Panc1 (cell line): ENCODE results near the gene SPIRE1. TPM values are rescaled to one million over a fixed set of nuclear protein-coding genes. Genes with fewer than 3 reads are reported as not detected.

Experiments
- ATAC-seq: fragments of 200-7000 bp; cut with Tn5 transposase; 2 replicates; pipeline ENCODE4 v1.9.1; 2020; ENCODE audit warnings: mild to moderate bottlenecking, moderate library complexity
- BruUV-seq: library from RNA; stranded (reverse); fragments of 400-500 nt; replicated peaks from 2 replicates; lab custom pipeline; 2021; lab: Mats Ljungman, UMichigan
- CTCF ChIA-PET: fragments of 300-600 bp; sonication (Branson Sonifier 250); formaldehyde crosslinking; loops from one replicate; lab custom pipeline; 2022; ENCODE audit warnings: antibody characterized with exemption; lab: Charles Lee
- POLR2A ChIA-PET: fragments of 300-600 bp; sonication (Branson Sonifier 250); formaldehyde crosslinking; loops from one replicate; lab custom pipeline; 2022; ENCODE audit warnings: antibody characterized with exemption; lab: Charles Lee
- DNase-seq: peaks from one replicate; pipeline ENCODE4 v3.0.0-alpha.2; 2010; ENCODE audit warnings: low read depth, low spot score
- H3K27ac ChIP-seq: 2 replicates; pipeline ENCODE4 v1.5.1; 2011; ENCODE audit warnings: mild to moderate bottlenecking, low read length, inconsistent platforms
- H3K27me3 ChIP-seq: fragments of 200-500 bp; sonication (Bioruptor generic); 2 replicates; pipeline ENCODE4 v1.6.0; 2014; ENCODE audit warnings: low read length, inconsistent platforms; ENCODE audit not compliant: control insufficient read depth, insufficient read depth
- H3K36me3 ChIP-seq: fragments of 200-500 bp; sonication (Bioruptor generic); 2 replicates; pipeline ENCODE4 v1.5.1; 2014; ENCODE audit warnings: inconsistent platforms, mild to moderate bottlenecking, low read length, moderate library complexity; ENCODE audit not compliant: control insufficient read depth, insufficient read depth
- H3K4me1 ChIP-seq: 2 replicates; pipeline ENCODE4 v1.5.1; 2011; ENCODE audit warnings: inconsistent platforms, mild to moderate bottlenecking, low read length, moderate library complexity; ENCODE audit not compliant: control insufficient read depth, insufficient read depth
- H3K4me3 ChIP-seq, 2 experiments: 2 replicates each; pipeline ENCODE4 v1.5.1; 2011 to 2012; ENCODE audit warnings: low read depth in 2 of 2, low read length in 2 of 2, mild to moderate bottlenecking in 2 of 2, inconsistent platforms in 1 of 2, moderate library complexity in 1 of 2
- H3K9me3 ChIP-seq: fragments of 200-500 bp; sonication (Bioruptor generic); 2 replicates; pipeline ENCODE4 v1.5.1; 2014; ENCODE audit warnings: low read depth, mild to moderate bottlenecking, inconsistent platforms, low read length, moderate library complexity; ENCODE audit not compliant: control insufficient read depth, insufficient read depth
- CTCF ChIP-seq: fragments of 450-650 bp; IDR thresholded peaks from 2 replicates; pipeline ENCODE4 v1.5.1; 2017; ENCODE audit warnings: mild to moderate bottlenecking
- POLR2AphosphoS5 ChIP-seq: IDR thresholded peaks from 2 replicates; pipeline ENCODE4 v1.6.1; 2012; ENCODE audit warnings: mild to moderate bottlenecking, low read depth, low read length, moderate library complexity
- SIN3A ChIP-seq: IDR thresholded peaks from 2 replicates; pipeline ENCODE4 v1.6.1; 2012; ENCODE audit warnings: low read depth, mild to moderate bottlenecking, low read length, moderate library complexity, borderline replicate concordance; ENCODE audit not compliant: insufficient read depth
- TCF7L2 ChIP-seq: IDR thresholded peaks from 2 replicates; pipeline ENCODE4 v1.6.1; 2011; ENCODE audit warnings: mild to moderate bottlenecking, low read depth, low read length, inconsistent platforms
- in situ Hi-C: cut with HindIII; loops from 2 replicates; pipeline ENCODE4 v1.10.0; 2016; ENCODE audit warnings: low sequenced_read_pairs, low pct_unique_long_range_greater_than_20kb
- intact Hi-C: fragments of 100-400 bp; cut with micrococcal nuclease; formaldehyde crosslinking; loops from one replicate; pipeline ENCODE4 v1.10.0; 2022; ENCODE audit not compliant: unreplicated experiment
- total RNA-seq: library from RNA; stranded (reverse); gene quantifications from one replicate; pipeline ENCODE4 v1.2.1, GENCODE V29; 2021; ENCODE audit not compliant: unreplicated experiment
- TF ChIP-seq, protein P1 (sequence below), 2 experiments: IDR thresholded peaks; 2 replicates each; pipeline ENCODE4 v1.6.1; 2011 to 2012; ENCODE audit warnings: low read depth in 2 of 2, control low read depth in 1 of 2, low read length in 1 of 2, mild to moderate bottlenecking in 1 of 2, moderate library complexity in 1 of 2; ENCODE audit not compliant: insufficient read depth in 1 of 2

Gene SPIRE1
- total RNA-seq, 1 experiment from 2014 or later: 45.5 TPM

DNA sequence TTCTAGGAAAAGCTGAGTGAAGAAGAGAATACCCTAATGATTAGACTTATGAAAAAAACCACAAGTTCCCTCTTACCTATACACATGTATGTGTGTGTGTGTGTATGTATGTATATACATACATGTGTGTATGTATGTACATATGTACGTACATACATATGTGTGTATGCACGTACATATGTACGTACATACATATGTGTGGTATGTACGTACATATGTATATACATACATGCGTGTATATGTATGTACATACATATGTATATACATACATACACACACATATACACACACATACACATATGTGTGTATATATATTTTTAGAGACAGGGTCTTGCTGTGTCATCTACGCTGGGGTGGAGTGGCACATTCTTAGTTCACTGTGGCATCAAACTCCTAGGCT, 196.6 kb downstream of the SPIRE1 start:
- no peak overlapping the region for H3K4me3 ChIP-seq

GRCh38 chr18:12460874-12461273, 197.0 kb downstream of the SPIRE1 start:
- no peak for DNase-seq
- no peaks in the 10 kb centered on the region for H3K4me1 ChIP-seq
- ATAC-seq: no peak
- TF ChIP-seq SIN3A: no peak
- TF ChIP-seq POLR2AphosphoS5: no peak
- TF ChIP-seq, protein P1, sequence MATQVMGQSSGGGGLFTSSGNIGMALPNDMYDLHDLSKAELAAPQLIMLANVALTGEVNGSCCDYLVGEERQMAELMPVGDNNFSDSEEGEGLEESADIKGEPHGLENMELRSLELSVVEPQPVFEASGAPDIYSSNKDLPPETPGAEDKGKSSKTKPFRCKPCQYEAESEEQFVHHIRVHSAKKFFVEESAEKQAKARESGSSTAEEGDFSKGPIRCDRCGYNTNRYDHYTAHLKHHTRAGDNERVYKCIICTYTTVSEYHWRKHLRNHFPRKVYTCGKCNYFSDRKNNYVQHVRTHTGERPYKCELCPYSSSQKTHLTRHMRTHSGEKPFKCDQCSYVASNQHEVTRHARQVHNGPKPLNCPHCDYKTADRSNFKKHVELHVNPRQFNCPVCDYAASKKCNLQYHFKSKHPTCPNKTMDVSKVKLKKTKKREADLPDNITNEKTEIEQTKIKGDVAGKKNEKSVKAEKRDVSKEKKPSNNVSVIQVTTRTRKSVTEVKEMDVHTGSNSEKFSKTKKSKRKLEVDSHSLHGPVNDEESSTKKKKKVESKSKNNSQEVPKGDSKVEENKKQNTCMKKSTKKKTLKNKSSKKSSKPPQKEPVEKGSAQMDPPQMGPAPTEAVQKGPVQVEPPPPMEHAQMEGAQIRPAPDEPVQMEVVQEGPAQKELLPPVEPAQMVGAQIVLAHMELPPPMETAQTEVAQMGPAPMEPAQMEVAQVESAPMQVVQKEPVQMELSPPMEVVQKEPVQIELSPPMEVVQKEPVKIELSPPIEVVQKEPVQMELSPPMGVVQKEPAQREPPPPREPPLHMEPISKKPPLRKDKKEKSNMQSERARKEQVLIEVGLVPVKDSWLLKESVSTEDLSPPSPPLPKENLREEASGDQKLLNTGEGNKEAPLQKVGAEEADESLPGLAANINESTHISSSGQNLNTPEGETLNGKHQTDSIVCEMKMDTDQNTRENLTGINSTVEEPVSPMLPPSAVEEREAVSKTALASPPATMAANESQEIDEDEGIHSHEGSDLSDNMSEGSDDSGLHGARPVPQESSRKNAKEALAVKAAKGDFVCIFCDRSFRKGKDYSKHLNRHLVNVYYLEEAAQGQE (IDR thresholded peaks at IDR 0.05; ENCODE audit: insufficient read depth in 1 of 2, low read depth in 2 of 2, low read length in 1 of 2): no peak
- no peak for TF ChIP-seq CTCF
- no peak for TF ChIP-seq TCF7L2
- no peaks in the 10 kb centered on the region; the same call in 1 of the 2 replicates for H3K36me3 ChIP-seq
- BruUV-seq: no TSS peak
- no peak overlapping the region for H3K4me3 ChIP-seq
- intact Hi-C loops: no loop called here
- ChIA-PET POLR2A (no interaction called here), CTCF (interaction anchor here (0.6 to 0.7 kb wide), 2 partner anchors 150 to 220 kb away, joined by 4 to 8 read pairs; no protein-coding TSS in a partner anchor)
- H3K27ac ChIP-seq: no peak overlapping the region
- no peaks in the 10 kb centered on the region for H3K27me3 ChIP-seq
- no peaks in the 10 kb centered on the region for H3K9me3 ChIP-seq
- in situ Hi-C loops: no loop called here

More for the DNA sequence above, 196.6 kb downstream of the SPIRE1 start:
- ATAC-seq (no peak), DNase-seq (no peak)
- H3K4me1 ChIP-seq: no peaks in the 10 kb centered on the region
- intact Hi-C loops: no loop called here
- no peak overlapping the region for H3K27ac ChIP-seq
- CTCF ChIA-PET: no interaction called here
- TF ChIP-seq POLR2AphosphoS5: no peak
- TF ChIP-seq CTCF: no peak
- TF ChIP-seq, protein P1 (IDR thresholded peaks at IDR 0.05; ENCODE audit: insufficient read depth in 1 of 2, low read depth in 2 of 2, low read length in 1 of 2): no peak
- TF ChIP-seq TCF7L2: no peak
- TF ChIP-seq SIN3A: no peak
- H3K9me3 ChIP-seq: no peaks in the 10 kb centered on the region
- BruUV-seq: no TSS peak
- no peaks in the 10 kb centered on the region for H3K27me3 ChIP-seq
- POLR2A ChIA-PET: no interaction called here
- in situ Hi-C loops: no loop called here
- no peaks in the 10 kb centered on the region; the same call in 1 of the 2 replicates for H3K36me3 ChIP-seq
